GM19463 (cell line): ENCODE results near the gene CCNY.
A peak's percentile ranks its signal among the peaks of the same experiment; 100 is the strongest.

Source experiments
- ATAC-seq: cut with Tn5 transposase; IDR thresholded peaks from one replicate; pipeline ENCODE4 v1.9.1; 2021; ENCODE audit warnings: mild to moderate bottlenecking, moderate library complexity; ENCODE audit not compliant: unreplicated experiment

Gene CCNY

DNA sequence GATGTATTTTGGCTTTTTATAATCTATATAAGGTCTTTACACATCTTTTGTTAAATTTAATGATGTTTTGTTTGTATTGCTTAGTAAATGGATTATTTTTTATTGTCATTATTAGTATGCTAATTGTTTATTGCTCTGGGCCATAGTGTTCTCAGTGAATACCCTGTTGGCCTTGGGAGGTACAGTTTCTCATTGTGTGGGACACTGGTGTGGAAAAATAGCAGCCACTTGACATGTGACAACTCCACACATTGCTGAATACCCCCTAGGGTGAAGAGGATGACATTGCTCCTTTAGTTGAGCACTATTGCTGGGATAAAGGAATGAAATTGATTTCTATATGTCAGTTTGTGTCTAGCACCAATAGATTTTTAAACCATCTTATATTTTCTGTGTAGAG is 130.9 kb downstream of the CCNY start:
- no peak for ATAC-seq

DNA sequence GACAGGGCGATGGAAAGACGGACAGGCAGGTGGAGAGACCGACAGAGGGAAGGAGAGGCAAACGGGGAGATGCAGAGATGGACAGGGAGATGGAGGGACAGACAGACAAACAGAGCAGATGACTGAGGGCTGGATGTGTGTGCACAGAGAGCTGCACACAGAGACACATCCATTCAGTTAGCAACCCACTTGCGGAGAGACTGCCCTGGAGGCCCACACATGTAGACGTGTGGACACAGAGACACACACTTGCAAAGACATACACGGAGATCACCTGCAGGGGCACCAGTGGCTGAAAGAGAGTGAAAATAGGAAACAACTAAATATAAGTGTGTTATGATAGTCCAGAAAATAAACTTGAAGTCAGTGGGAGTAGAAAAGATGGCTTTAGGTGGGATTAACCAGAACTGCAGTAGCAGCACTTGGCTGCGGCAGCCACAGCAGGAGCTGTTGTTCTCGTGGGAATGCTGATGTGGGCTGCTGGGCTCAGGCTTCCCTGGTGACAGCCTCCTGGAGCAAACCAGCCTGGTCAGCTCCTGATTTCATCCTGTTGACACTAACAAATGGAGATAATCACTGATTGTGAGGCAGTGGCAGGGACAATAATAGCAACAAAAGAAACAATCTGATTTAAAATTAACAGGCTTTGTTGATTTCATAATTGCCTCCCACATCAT is 134.1 kb downstream of the CCNY start:
- no peak for ATAC-seq

DNA sequence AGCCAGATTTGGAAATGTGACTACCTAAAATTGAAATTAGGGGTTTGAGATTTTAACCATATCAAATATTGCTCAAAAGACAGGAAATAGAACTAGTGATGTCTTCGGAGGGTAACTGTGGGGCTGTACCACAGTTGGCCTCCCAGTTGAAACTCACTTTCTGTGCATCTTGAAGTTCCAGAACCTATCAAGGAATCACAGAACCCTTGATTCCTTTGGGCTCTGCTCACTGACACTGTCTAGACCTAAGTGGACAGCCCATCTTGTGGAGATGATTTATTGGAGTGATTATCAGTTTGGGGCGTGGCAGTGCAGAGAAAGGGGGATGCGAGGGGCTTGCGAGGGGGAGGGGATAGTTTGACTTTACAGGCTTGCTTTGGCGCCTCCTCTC is 134.6 kb downstream of the CCNY start:
- ATAC-seq, result no peak

DNA sequence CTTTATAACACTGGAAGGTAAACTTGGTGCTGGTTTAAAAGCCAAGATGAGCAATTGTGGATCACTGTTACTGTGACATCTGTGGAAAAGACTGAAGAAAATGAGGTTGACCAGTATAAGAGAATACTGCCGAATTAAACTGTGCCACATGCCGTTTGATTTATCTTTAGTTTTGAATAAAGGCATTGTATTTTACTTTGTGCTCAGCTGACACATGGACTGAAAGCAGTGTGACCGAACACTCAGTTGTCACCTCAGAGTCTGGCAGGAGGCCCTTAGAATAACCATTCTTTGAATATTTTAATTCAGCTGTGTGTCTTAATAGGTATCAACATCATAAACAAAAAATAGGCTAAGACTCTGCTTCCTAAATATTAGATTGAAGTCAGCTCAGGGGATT is 135.1 kb downstream of the CCNY start:
- ATAC-seq, result no peak

DNA sequence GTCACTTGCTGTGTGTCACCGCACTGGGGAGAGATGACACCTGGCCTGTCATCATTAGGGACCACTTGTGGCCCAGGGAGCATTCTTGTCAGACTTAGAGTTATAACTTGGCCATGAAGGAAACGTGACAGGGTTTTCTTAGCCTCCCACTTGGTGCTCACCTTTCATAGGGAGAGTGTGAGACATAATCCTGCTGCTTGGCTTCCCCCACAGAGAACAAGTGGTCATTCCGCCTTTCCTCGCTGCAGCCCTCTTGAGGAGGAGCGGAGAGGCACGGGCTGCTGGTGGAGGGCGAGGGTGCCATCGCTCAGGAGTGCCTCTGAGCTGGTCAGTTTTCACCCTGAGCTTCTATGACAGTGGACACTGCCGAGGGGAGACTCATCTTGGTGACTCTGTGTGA is 143.8 kb downstream of the CCNY start:
- ATAC-seq, result no peak

DNA sequence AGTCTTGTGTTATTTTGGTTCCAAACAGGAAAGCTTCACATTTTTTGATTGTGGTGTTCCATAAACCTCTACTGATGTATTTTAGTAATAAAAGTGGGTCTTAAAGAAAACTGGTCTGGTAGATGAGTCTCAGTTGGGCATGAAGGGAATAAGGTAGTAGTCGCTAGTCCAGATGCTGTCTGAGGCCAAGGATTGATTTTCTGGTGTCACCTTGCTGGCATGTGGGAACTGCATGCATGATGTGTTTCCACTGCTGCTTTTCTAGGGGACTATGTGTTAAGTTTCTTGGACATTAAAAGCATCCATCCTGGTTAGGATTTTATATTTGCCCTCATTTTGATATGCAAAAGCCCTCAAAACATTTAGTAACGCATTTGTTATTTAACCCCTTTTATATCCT is 145.1 kb downstream of the CCNY start:
- no peak for ATAC-seq

DNA sequence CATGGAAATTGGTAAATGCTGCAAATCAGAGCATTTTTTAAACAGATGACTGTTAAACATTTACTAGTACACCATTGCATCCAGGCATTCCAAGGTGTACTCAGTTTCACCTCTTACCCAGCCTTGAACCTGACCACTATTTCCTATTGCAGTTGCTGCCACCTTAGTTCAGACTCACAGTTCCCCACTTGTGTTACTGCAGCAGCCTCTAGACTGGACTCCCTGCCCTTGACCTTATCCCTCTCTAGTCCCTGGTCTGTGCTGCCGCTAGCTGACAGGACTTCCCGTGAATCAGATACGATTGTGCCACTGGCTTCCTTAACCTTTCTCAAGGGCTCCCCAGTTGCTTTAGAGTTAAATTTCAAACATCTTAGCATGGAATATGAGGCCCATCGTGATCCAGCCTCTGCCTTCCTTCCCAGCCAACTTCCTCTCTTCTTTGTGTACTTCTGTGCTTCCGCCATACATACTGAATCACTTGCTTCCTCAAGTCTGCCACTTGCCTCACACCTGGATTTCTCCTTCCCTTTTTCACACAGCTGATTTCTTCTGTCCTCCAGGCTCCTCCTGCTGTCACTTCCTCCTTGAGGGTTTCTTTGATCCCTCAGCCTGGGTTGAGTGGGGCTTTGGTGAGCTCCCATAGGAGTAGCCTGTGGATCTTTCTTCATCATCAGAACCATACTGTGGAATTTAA is 150.1 kb downstream of the CCNY start:
- ATAC-seq, result no peak

DNA sequence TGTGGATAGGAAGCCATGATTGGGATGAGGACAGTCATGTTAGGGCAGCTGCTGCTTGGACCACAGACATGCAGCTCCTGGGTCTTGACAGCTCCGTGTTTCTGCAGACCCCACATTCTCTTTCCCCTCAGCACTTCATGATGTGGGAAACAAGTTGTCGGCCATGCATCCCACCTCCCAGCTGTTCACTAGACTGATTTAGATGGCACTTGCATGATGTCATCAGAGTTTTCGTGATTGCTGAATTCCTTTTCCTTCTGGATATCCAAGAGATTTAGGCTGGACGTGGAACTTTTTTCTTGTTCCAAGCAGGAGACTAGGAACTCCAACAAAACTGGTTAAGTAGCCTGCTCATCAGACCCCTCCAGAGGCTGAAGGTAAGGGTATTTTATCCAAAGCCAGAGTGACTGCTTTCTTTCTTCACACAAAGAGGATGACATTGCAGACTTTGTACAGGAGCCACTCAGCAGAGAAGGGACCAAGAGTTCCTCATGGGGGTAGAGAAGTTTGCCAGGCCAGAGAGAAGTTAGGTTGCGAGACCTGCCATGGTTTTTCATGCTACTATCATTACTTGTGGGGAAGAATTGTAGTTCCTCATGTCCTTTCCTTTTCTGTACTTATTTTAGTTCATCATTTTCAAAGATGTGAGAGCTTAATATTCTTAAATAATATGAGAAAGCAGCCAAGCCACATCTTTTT is 151.2 kb downstream of the CCNY start:
- ATAC-seq, result no peak

DNA sequence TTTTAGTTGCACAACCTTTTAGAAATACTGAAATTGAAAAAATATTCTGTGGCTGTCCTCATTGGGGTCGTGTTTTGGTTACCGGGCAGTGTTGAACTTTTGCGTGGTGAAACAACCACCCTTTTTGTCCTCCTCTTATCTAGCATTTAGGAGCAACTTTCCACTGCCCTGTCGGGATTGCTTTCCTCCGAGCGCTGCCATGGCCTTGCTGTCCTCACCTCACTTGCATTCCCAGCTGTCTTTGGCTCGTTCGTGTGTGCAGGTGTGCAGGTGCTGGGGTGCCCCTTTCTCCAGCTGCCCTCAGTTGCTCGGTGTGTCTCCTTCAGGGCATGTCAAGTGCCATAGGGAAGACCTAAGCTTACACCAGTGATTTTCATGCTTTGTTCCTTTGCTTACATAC is 151.9 kb downstream of the CCNY start:
- no peak for ATAC-seq

DNA sequence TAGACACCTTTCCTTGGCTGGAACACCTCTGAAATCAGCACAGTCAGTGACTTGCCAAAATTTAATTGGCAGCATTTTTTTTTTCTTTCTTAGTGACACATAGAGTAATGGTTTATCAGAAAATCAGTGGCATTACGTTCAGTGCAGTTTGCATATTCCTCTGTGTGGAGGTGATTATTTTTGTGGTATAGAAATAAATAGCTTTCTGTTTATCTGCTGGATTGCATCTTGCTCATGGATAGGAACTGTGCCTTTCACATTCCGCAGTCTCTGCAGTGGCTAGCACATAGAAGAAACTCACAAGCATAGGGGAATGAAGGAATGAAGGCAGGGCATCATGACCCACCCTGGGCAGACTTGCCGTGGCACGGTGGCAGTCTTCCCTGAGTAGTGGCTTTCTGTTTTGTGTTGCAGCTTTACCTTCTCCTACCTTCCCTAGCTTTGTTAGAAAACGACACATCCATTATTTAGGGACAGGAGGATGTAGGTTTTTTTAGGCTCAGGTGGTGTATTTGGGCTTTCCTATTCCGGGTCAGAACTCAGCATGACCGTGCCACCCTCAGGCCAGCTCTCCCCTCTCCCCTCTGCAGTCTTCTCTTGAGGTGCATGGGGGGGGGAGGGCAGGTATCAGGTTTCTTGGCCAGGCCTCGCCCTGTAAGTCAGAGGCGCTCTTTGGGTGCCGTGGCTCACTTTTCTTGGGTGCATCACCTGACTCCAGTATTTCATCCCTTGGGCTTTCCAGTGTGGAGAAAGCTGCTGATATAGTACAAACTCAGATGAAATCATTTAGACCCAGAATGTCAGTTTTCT is 156.3 kb downstream of the CCNY start:
- no peak for ATAC-seq

DNA sequence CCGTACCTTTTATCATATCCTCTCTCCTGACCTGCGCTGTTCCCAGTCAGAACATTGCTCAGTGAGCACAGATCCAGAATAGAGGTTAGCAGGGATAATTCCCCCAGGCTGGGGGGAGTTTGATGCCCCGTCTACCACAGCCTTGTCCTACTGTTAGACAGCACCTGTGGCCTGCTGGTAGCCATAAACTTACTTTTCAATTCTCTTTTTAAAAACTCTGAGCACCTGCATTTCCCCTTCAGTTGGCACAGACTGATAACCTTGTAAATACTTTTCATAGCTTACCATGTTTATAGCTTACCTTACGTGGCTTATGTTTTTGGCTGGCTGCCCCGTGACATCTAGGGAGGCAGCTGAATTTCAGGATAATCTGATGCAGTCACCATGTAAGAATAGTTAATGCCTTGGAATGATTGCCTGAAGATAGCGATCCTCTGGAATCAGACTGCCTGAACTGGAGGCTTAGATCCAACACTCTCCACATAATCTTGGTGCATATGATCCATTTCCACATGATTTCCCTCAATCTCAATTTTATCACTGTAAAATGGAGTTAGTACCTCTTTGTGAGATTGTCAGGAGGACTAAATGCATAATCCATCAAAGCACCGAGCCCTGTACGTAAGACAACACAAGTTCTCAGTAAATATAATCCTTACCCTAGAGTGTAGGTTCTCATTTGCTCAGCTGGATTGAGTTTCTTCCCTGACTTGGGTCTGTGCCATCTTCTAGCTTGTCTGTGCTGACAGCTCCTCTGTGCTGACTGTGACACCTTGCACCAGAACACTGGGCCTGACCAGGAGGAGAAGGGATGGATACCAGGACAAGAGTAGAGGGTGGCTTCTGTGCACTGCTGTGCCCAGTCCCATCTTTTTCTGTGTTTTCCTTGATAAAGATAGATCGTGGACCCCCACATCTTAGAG is 157.1 kb downstream of the CCNY start:
- no peak for ATAC-seq

DNA sequence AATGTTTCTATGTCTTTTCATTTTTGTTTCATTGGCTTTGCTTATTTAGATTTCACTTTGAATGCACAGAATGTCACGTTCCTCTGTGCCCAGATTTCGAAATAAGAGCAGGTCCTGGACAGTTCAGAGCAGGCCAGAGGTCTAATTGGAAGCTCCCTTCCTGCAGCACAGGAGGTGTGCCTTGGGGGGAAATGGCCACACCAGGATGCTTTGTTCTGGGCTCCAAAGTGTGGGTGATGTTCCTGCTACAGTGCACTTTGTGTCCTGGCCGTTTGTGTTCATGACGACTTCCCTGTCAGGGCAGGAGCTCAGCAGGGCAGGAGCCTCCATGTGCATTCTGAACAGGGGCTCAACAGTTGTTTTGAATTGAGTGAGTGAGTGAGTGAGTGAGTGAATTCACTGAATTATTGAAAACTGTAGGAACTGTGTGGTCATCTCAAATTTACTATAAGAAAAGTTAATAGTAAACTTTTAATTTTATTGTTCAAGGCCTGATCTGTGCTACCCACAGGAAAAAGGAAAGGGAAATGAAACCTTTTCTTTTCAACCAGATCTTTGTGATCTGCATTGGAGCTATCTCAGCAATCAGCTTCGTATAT is 159.3 kb downstream of the CCNY start:
- peak; percentile 59 for ATAC-seq

DNA sequence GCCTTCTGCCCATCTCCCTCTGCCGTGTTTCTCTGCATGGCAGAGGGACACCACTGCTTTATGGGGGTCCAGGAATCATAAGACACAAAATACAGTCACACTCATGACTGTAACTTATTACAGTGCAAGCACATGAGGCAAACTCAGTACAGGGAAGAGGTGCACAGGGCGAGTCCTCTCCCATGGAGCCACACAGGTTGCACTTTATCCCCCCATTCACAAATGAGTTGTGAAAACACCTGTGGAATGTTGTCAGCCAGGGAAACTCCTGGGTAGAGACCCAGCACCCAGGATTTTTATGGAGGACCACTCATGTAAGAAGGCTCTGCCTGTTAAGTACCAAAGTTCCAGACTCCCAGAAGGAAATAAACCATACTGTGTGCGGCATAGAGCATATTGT is 161.6 kb downstream of the CCNY start:
- ATAC-seq, result no peak

DNA sequence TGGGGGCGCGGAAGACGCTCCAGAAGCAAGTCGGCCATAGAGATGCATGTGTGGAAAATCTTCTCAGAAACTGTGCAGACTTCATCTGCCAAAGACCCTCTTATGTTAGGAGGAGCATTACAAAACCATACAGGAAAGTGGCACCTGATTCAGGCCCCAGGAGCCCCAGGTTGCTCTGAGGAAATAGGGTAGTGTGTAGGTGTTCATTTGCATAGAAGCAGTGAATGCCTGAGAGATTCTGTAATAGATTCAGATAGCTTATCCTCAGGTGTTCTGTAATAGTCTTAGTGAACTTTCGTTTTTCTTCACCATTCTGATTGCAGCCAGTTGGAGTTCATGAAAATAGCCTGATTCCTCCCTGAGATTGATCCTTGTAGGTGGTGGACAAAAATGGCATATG is 162.4 kb downstream of the CCNY start:
- peak; percentile 48 for ATAC-seq

DNA sequence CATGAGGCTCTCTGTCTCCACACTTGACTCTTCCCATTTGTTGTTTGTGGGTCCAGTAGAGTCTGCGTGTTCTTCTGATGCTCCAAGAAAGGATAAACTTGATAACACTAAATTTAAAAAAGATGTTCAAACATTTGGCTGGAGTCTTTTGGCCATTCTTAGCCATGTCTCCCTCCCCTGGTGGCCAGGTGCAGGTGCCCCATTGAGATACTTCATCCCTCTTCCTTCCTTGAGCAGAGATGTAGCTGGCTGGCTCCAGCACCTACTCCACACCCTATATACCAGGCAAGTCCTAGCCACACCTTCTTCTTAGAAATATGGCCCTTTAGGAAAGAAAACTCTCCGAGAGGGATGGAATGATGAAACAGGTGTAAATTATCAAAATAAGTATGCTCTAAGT is 165.6 kb downstream of the CCNY start:
- ATAC-seq, result no peak

DNA sequence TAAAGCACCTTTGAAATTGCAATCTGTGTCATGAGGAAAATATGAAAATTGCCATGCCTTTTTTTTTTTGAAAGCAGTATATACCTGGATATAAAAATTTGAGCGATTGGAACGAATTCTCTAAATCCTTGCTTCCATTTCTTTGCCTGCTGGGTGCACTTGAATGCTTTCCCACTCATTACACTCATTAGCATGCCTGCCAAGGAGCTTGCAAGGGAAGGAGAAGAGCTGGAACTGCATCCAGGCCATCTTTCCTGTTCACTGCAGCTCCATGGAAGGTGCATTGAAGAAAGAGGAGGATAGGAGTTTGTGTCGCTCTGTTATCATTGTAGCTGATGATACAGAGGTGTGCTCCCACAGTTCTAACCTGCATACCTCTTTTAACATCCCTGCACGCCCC is 166.4 kb downstream of the CCNY start:
- ATAC-seq, result no peak

DNA sequence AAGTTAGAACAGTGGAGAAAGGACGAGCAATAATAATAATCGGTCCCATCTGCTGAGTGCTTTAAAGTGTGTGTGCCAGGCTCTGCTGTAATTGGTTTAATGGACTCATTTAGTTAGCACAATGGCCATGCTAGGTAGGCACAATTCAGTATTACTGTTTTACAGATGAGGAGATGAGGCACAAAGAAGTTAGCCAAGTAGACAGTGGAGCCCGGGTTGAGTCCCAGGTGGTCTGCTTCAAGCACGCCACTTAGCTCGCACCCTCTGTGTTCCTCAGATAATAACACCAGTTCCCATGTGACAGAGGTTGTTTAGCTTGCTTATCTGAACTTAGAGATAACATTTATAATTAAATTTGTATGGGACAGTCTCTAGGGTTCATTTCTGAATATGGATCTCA is 167.3 kb downstream of the CCNY start:
- no peak for ATAC-seq

DNA sequence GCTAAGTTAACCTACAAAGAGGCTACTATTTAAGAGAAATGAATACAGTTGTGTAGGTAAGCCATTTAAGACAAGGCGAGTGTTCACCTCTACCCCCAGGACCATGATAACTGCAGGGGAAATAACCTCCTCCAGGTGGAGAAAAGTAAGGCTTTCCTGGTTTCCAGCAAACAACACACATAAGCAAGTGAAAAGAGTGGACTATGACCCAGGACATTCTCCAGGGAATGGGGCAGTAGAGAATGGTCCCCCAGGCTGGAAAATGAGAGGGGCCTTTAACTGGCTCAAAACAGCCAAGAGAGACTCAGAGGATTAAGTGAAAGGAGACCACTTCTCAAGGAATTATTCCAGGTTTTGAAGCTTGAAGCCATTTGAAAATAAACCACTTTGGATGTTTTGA is 167.8 kb downstream of the CCNY start:
- ATAC-seq, result no peak

DNA sequence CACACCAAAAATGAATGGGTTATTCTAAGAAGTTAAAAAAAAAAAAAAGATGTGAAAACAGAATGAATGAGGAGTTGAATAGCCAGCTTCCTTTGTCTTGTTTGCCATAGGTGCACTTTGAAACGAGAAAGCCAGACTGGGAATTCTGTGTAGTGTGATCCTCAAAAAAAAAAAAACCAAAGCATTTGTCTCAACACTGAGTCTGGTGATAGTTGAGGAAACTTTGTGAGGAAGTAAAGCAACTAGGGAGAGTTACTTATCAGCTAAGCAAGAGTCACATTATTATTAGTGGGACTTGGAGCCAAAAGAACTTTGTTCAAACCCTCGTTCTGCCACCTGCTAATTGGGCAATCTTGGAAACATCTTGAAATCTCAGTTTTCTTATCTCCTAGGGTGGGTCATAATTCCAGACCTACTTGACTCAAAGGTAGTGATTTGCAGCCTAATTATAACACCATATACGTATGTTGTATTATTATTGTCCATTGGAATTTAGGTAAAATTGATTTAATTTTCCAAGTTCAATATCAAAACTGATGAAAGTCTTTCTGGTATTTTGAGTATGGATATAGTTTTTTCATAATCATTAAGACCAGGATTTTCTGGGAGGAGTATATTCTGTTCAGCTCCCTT is 169.0 kb downstream of the CCNY start:
- ATAC-seq, result no peak

DNA sequence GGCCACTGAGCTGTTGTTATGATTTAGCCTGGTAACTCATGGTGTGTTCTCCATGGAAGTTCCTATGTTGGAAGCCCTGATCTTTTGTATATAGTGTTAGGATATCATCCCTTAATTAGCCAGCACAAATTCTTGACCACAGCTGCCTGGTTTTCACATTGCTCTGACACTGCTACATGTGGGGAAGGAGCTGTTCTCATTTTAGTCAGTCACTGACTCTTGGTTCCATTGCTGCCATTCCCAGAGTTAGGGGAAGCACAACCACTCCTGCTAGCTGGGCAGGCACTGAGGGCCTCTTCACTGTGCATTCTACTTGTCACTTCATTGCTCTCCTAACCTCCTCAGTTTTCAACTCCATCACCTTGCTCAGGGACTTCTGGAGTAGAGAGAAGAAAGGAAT is 170.4 kb downstream of the CCNY start:
- no peak for ATAC-seq
